K562 (cell line): ENCODE data around the gene KRTAP1-3. TPM values are rescaled to one million over a fixed set of nuclear protein-coding genes. Genes with fewer than 3 reads are reported as not detected.

ENCODE experiments used
- ATAC-seq: fragments of 200-7000 bp; cut with Tn5 transposase; 3 replicates; pipeline ENCODE4 v1.9.1; 2020; ENCODE audit warnings: moderate library complexity
- BruUV-seq: library from RNA; stranded (reverse); fragments of 400-500 nt; replicated peaks from 2 replicates; lab custom pipeline; 2021; lab: Mats Ljungman, UMichigan
- CTCF ChIA-PET: fragments of 300-600 bp; formaldehyde crosslinking; extraction: SDS; loops from one replicate; lab custom pipeline; 2021; ENCODE audit warnings: low intra/inter-chr PET ratio; lab: Yijun Ruan, JAX
- POLR2A ChIA-PET: fragments of 300-600, 350-650 bp; sonication (Branson Sonifier 250); formaldehyde crosslinking; extraction: SDS; loops from one replicate; lab custom pipeline; 2021; ENCODE audit warnings: antibody characterized with exemption, inconsistent platforms; lab: Yijun Ruan, JAX
- DNase-seq, 4 experiments: peaks; one replicate each; pipeline versions ENCODE4 v3.0.0 to v3.0.0-alpha.2; 2011 to 2018; ENCODE audit warnings: low spot score in 3 of 4, mixed read lengths in 3 of 4; ENCODE audit errors: extremely low read depth in 1 of 4
- FAIRE-seq: peaks from 2 replicates; lab custom pipeline; 2011; peaks lifted over from hg19 to GRCh38; lab: Jason Lieb, UNC
- H2AFZ ChIP-seq: 2 replicates; pipeline ENCODE4 v1.6.0; 2011; ENCODE audit warnings: low read depth, low read length, control low read depth, inconsistent platforms
- H3K27ac ChIP-seq: fragments of 200-600 bp; 3 replicates; pipeline ENCODE4 v1.8.0; 2011; ENCODE audit warnings: low read depth, mild to moderate bottlenecking, control low read depth, inconsistent platforms, low read length, moderate library complexity, mixed read lengths; ENCODE audit errors: extremely low read depth
- H3K27me3 ChIP-seq, 2 experiments: fragments of 300-600 bp in 1 of 2; 2 replicates in 1 of 2; 3 replicates in 1 of 2; pipeline versions ENCODE4 v1.6.0 to v1.8.0; 2011; ENCODE audit warnings: inconsistent platforms in 2 of 2, low read length in 2 of 2, mild to moderate bottlenecking in 1 of 2, mixed read lengths in 1 of 2, moderate library complexity in 1 of 2; ENCODE audit not compliant: control insufficient read depth in 2 of 2, insufficient read depth in 2 of 2
- H3K36me3 ChIP-seq: fragments of 300-600 bp; 3 replicates; pipeline ENCODE4 v1.8.0; 2011; ENCODE audit warnings: mild to moderate bottlenecking, low read length, inconsistent platforms; ENCODE audit not compliant: control insufficient read depth, insufficient read depth
- H3K4me1 ChIP-seq, 2 experiments: fragments of 200-600 bp in 1 of 2; replicated peaks in 1 of 2; 2 replicates in 1 of 2; 3 replicates in 1 of 2; pipeline versions ENCODE4 v1.5.1 to v1.8.0; 2011; ENCODE audit warnings: inconsistent platforms in 2 of 2, low read length in 2 of 2, mild to moderate bottlenecking in 1 of 2, mixed read lengths in 1 of 2, moderate library complexity in 1 of 2; ENCODE audit not compliant: control insufficient read depth in 2 of 2, insufficient read depth in 2 of 2
- H3K4me2 ChIP-seq: 2 replicates; pipeline ENCODE4 v1.6.1; 2011; ENCODE audit warnings: low read length, control low read depth, inconsistent platforms, mixed read lengths; ENCODE audit not compliant: insufficient read depth
- H3K4me3 ChIP-seq: fragments of 200-600 bp; sonication (generic), shearing (Covaris generic); 2 replicates; pipeline ENCODE4 v1.5.1; 2016; ENCODE audit warnings: control low read depth, inconsistent platforms
- H3K79me2 ChIP-seq: fragments of 200-600 bp; 3 replicates; pipeline ENCODE4 v1.8.0; 2011; ENCODE audit warnings: low read length, inconsistent platforms; ENCODE audit not compliant: control insufficient read depth, insufficient read depth
- H3K9ac ChIP-seq, 2 experiments: 2 replicates each; pipeline versions ENCODE4 v1.6.0 to v1.6.1; 2011; ENCODE audit warnings: low read depth in 2 of 2, low read length in 2 of 2, control low read depth in 1 of 2, inconsistent platforms in 1 of 2, mild to moderate bottlenecking in 1 of 2, mixed read lengths in 1 of 2; ENCODE audit not compliant: insufficient read depth in 1 of 2
- H3K9me1 ChIP-seq: one replicate; pipeline ENCODE4 v1.6.0; 2011; ENCODE audit warnings: inconsistent platforms, mild to moderate bottlenecking, low read length, moderate library complexity; ENCODE audit not compliant: control insufficient read depth, insufficient read depth
- H3K9me3 ChIP-seq: replicated peaks from 2 replicates; pipeline ENCODE4 v1.5.1; 2011; ENCODE audit warnings: low read depth, low read length, inconsistent platforms; ENCODE audit not compliant: control insufficient read depth, insufficient read depth
- H4K20me1 ChIP-seq: replicated peaks from 2 replicates; pipeline ENCODE4 v1.6.1; 2011; ENCODE audit warnings: low read length, inconsistent platforms, mixed read lengths; ENCODE audit not compliant: control insufficient read depth, insufficient read depth
- FOXO4 ChIP-seq: fragments of 450-650 bp; formaldehyde crosslinking; IDR thresholded peaks from 2 replicates; pipeline ENCODE4 v1.4.0; 2020; ENCODE audit warnings: mild to moderate bottlenecking, moderate library complexity
- KDM4B ChIP-seq, 2 experiments: fragments of 450-650 bp in 1 of 2; sonication (generic) in 1 of 2; IDR thresholded peaks; 2 replicates each; pipeline ENCODE4 v1.6.1; 2016 to 2017; ENCODE audit warnings: borderline replicate concordance in 2 of 2, antibody characterized with exemption in 1 of 2, low read depth in 1 of 2, mild to moderate bottlenecking in 1 of 2
- NELFE ChIP-seq: IDR thresholded peaks from 2 replicates; pipeline ENCODE4 v1.6.1; 2011; ENCODE audit warnings: mild to moderate bottlenecking; ENCODE audit not compliant: insufficient read depth, insufficient read length
- TGIF2 ChIP-seq: sonication (generic); formaldehyde crosslinking; IDR thresholded peaks from 2 replicates; pipeline ENCODE4 v1.8.1; 2022; ENCODE audit warnings: mild to moderate bottlenecking, missing genetic modification reagents, moderate library complexity
- WGBS: fragments of 100-300 bp; shearing (Covaris generic); methylation state at CpG from one replicate; pipeline ENCODE4 v1.1.6; 2016; ENCODE audit warnings: low coverage, mixed read lengths; ENCODE audit not compliant: insufficient coverage; ENCODE audit errors: missing lambda C conversion rate; 5-methylcytosine and 5-hydroxymethylcytosine counted together
- in situ Hi-C: fragments of 300-500 bp; cut with MboI; formaldehyde crosslinking; loops from 4 replicates; pipeline ENCODE4 v1.15.0; 2018; ENCODE audit warnings: inconsistent platforms, mixed read lengths
- intact Hi-C: fragments of 100-400 bp; cut with micrococcal nuclease; formaldehyde crosslinking; loops from 2 replicates; pipeline ENCODE4 v1.14.2; 2022
- polyA plus RNA-seq, 8 experiments: library from polyadenylated mRNA; depleted of rRNA in 4 of 8; stranded (reverse) in 5 of 8; unstranded in 3 of 8; fragments of >200 nt; fragmentation: Nextera tagmentation in 2 of 8; fragmentation: Illumina TruSeq in 1 of 8; extraction: Ambion mirVana in 2 of 8; extraction: Trizol in 1 of 8; gene quantifications; 2 replicates each; pipeline versions ENCODE4 v1.2.1 to v1.2.3, GENCODE V29; 2011 to 2014; ENCODE audit warnings: inconsistent platforms in 1 of 8, missing spikeins in 1 of 8
- total RNA-seq, 7 experiments: library from RNA; depleted of rRNA in 6 of 7; stranded (reverse); fragments of >200 nt in 6 of 7; fragmentation: Illumina TruSeq in 2 of 7; extraction: Trizol in 2 of 7; gene quantifications; 2 replicates each; pipeline versions ENCODE4 v1.2.1 to v1.2.3, GENCODE V29; 2011 to 2021; ENCODE audit warnings: low replicate concordance in 1 of 7

Gene KRTAP1-3
- total and polyA plus RNA-seq, 9 of the 15 experiments (the other 6 are each of a cell fraction or from before 2014, with no cell fraction given): not detected

DNA sequence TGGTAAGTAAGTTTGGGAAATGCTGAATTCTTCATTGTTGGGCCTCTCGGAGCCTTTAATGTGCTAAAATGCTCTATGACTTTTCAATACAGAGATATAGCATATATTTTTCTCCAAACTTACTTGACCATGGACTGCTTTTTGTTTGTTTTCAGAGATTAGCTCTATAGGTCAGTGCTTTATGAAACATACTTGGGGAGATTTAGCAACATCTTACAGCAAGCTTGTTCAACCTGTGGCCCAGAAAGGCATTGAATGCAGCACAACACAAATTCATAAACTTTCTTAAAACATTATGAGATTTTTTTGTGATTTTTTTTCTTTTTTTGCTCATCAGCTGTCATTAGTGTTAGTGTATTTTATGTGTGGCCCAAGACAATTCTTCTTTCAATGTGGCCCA is 24.7 kb downstream of the KRTAP1-3 start:
- no peak overlapping the region for H2AFZ ChIP-seq
- no peak for ATAC-seq
- no peak for FAIRE-seq
- no peaks in the 10 kb centered on the region for H3K79me2 ChIP-seq
- in situ Hi-C loops: no loop called here
- no peaks in the 10 kb centered on the region for H4K20me1 ChIP-seq
- POLR2A ChIA-PET: no interaction called here
- no peak for DNase-seq
- H3K4me2 ChIP-seq: no peak overlapping the region
- no peaks in the 10 kb centered on the region for H3K9me3 ChIP-seq
- H3K9ac ChIP-seq: no peak overlapping the region
- H3K36me3 ChIP-seq: no peaks in the 10 kb centered on the region
- TF ChIP-seq FOXO4 (CRISPR knock-in tag) (no peak), NELFE (no peak), KDM4B (IDR thresholded peaks at IDR 0.05; ENCODE audit: borderline replicate concordance in 2 of 2, low read depth in 1 of 2) (no peak), TGIF2 (CRISPR knock-in tag) (no peak)
- TF ChIP-seq, all 486 proteins: peak for 0
- CTCF ChIA-PET: no interaction called here
- no peak overlapping the region for H3K27ac ChIP-seq
- H3K4me3 ChIP-seq: no peak overlapping the region
- intact Hi-C loops: no loop called here
- H3K4me1 ChIP-seq: no peaks in the 10 kb centered on the region
- 0% methylated on average over 1 of the region's 1 CpG for WGBS
- H3K27me3 ChIP-seq: peaks cover 0 to 6% of the 10 kb centered on the region in 2 experiments; a peak in 3 of 5 replicates
- no TSS peak for BruUV-seq
- no peaks in the 10 kb centered on the region for H3K9me1 ChIP-seq
